GM12878 (cell line): ENCODE measurements around the gene COQ2. TPM values are rescaled to one million over a fixed set of nuclear protein-coding genes. Genes with fewer than 3 reads are reported as not detected.

Source experiments
- ATAC-seq: fragments of 200-7000 bp; cut with Tn5 transposase; 3 replicates; pipeline ENCODE4 v1.9.1; 2020; ENCODE audit warnings: mild to moderate bottlenecking, moderate library complexity
- BruUV-seq: library from RNA; stranded (reverse); fragments of 400-500 nt; replicated peaks from 2 replicates; lab custom pipeline; 2021; lab: Mats Ljungman, UMichigan
- CTCF ChIA-PET: fragments of 300-600 bp; sonication (Branson Sonifier 250); formaldehyde crosslinking; extraction: SDS; loops from one replicate; lab custom pipeline; 2021; ENCODE audit warnings: inconsistent platforms; lab: Yijun Ruan, JAX
- POLR2A ChIA-PET: fragments of 350-600 bp; formaldehyde crosslinking; extraction: SDS; loops from one replicate; lab custom pipeline; 2021; ENCODE audit warnings: inconsistent platforms; lab: Charles Lee
- RAD21 ChIA-PET: fragments of 300-600 bp; sonication (Branson Sonifier 250); formaldehyde crosslinking; loops from one replicate; lab custom pipeline; 2023; ENCODE audit warnings: antibody characterized with exemption; ENCODE audit not compliant: unreplicated experiment; lab: Charles Lee
- SMC1A ChIA-PET: fragments of 300-600 bp; sonication (Branson Sonifier 250); formaldehyde crosslinking; loops from one replicate; lab custom pipeline; 2023; ENCODE audit not compliant: unreplicated experiment, uncharacterized antibody; lab: Charles Lee
- DNase-seq: peaks from one replicate; pipeline ENCODE4 v3.0.0-alpha.2; 2011; ENCODE audit warnings: low read depth, low spot score
- FAIRE-seq: peaks from 3 replicates; lab custom pipeline; 2011; peaks lifted over from hg19 to GRCh38; lab: Jason Lieb, UNC
- H2AFZ ChIP-seq: 2 replicates; pipeline ENCODE4 v1.6.0; 2011; ENCODE audit warnings: low read depth, low read length, control low read depth; ENCODE audit not compliant: control insufficient read depth
- H3K27ac ChIP-seq: 2 replicates; pipeline ENCODE4 v1.5.1; 2011; ENCODE audit warnings: control low read depth; ENCODE audit not compliant: control insufficient read depth, insufficient read depth
- H3K27me3 ChIP-seq, 2 experiments: replicated peaks in 1 of 2; 2 replicates each; pipeline versions ENCODE4 v1.6.0 to v1.6.1; 2011; ENCODE audit warnings: low read length in 1 of 2; ENCODE audit not compliant: control insufficient read depth in 2 of 2, insufficient read depth in 2 of 2
- H3K36me3 ChIP-seq, 2 experiments: 2 replicates each; pipeline ENCODE4 v1.5.1; 2011; ENCODE audit warnings: low read length in 1 of 2; ENCODE audit not compliant: control insufficient read depth in 2 of 2, insufficient read depth in 2 of 2
- H3K4me1 ChIP-seq: 2 replicates; pipeline ENCODE4 v1.6.1; 2011; ENCODE audit warnings: mild to moderate bottlenecking, low read length, moderate library complexity, mixed read lengths; ENCODE audit not compliant: control insufficient read depth, insufficient read depth
- H3K4me2 ChIP-seq: 2 replicates; pipeline ENCODE4 v1.6.0; 2011; ENCODE audit warnings: control low read depth; ENCODE audit not compliant: control insufficient read depth, insufficient read depth
- H3K4me3 ChIP-seq: fragments of 200-600 bp; sonication (generic); 2 replicates; pipeline ENCODE4 v1.5.1; 2016
- H3K79me2 ChIP-seq: 2 replicates; pipeline ENCODE4 v1.6.0; 2011; ENCODE audit warnings: low read length; ENCODE audit not compliant: control insufficient read depth, insufficient read depth
- H3K9ac ChIP-seq: 2 replicates; pipeline ENCODE4 v1.8.0; 2011; ENCODE audit warnings: low read length, control low read depth, mixed read lengths; ENCODE audit not compliant: control insufficient read depth, insufficient read depth
- H3K9me3 ChIP-seq: replicated peaks from 3 replicates; pipeline ENCODE4 v1.5.1; 2011; ENCODE audit warnings: mild to moderate bottlenecking, low read length; ENCODE audit not compliant: control insufficient read depth, insufficient read depth
- H4K20me1 ChIP-seq: 2 replicates; pipeline ENCODE4 v1.6.0; 2011; ENCODE audit not compliant: control insufficient read depth, insufficient read depth
- BCL11A ChIP-seq: IDR thresholded peaks from 2 replicates; pipeline ENCODE4 v1.6.1; 2011; ENCODE audit warnings: low read depth, low read length
- CBX3 ChIP-seq: fragments of 200-600 bp; sonication (generic); IDR thresholded peaks from 2 replicates; pipeline ENCODE4 v1.6.1; 2016; ENCODE audit warnings: low read depth, borderline replicate concordance
- CHD2 ChIP-seq: IDR thresholded peaks from 2 replicates; pipeline ENCODE4 v1.6.1; 2011; ENCODE audit warnings: low read depth, low read length, improper control_type of control experiment, borderline replicate concordance
- HDGF ChIP-seq: fragments of 450-650 bp; IDR thresholded peaks from 2 replicates; pipeline ENCODE4 v1.6.1; 2016; ENCODE audit warnings: antibody characterized with exemption
- NR2C2 ChIP-seq: IDR thresholded peaks from 2 replicates; pipeline ENCODE4 v1.6.1; 2011; ENCODE audit warnings: borderline replicate concordance, low read depth; ENCODE audit not compliant: control insufficient read depth, insufficient read length
- SPI1 ChIP-seq: IDR thresholded peaks from 2 replicates; pipeline ENCODE4 v1.6.1; 2011; ENCODE audit warnings: low read depth, mild to moderate bottlenecking, low read length, moderate library complexity, borderline replicate concordance; ENCODE audit not compliant: insufficient read depth
- WGBS: methylation state at CpG from one replicate; pipeline ENCODE4 v1.1.6; 2016; ENCODE audit warnings: low lambda C conversion rate; ENCODE audit not compliant: insufficient replicate concordance, insufficient coverage; ENCODE audit errors: missing lambda C conversion rate; 5-methylcytosine and 5-hydroxymethylcytosine counted together
- in situ Hi-C: fragments of 300-500 bp; cut with MboI; formaldehyde crosslinking; loops from 9 replicates; pipeline ENCODE4 v1.14.3; 2018; ENCODE audit warnings: mixed read lengths
- intact Hi-C: fragments of 100-400 bp; cut with micrococcal nuclease; formaldehyde crosslinking; loops from one replicate; pipeline ENCODE4 v1.14.2; 2022; ENCODE audit not compliant: unreplicated experiment
- polyA plus RNA-seq, 11 experiments: library from polyadenylated mRNA; depleted of rRNA in 4 of 11; unstranded in 6 of 11; stranded (reverse) in 5 of 11; fragments of >200 nt; fragmentation: Nextera tagmentation in 4 of 11; fragmentation: Illumina TruSeq in 1 of 11; extraction: Ambion mirVana in 4 of 11; extraction: Trizol in 1 of 11; gene quantifications; 1 replicate in 1 of 11; 2 replicates in 10 of 11; pipeline versions ENCODE4 v1.2.1 to v1.2.3, GENCODE V29; 2011 to 2016; ENCODE audit warnings: inconsistent platforms in 2 of 11, missing spikeins in 2 of 11, low read depth in 1 of 11
- total RNA-seq, 4 experiments: library from RNA; depleted of rRNA in 3 of 4; stranded (reverse); fragments of >200 nt in 3 of 4; fragmentation: Illumina TruSeq in 1 of 4; extraction: Trizol in 1 of 4; gene quantifications; 2 replicates each; pipeline versions ENCODE4 v1.2.1 to v1.2.3, GENCODE V29; 2013 to 2021

The COQ2 gene
- total and polyA plus RNA-seq, 10 of the 15 experiments (the other 5 are each of a cell fraction or from before 2014, with no cell fraction given), result 5.0 to 46.7 (median 19.1) TPM

GRCh38 chr4:83331956-83332355 is 47.4 kb upstream of the COQ2 start:
- Histone ChIP-seq H3K27me3 (peaks cover 0 to 3% of the 10 kb centered on the region in 2 experiments; a peak in 1 of 4 replicates), H3K36me3 (no peaks in the 10 kb centered on the region), H3K4me2 (no peak overlapping the region), H2AFZ (no peak overlapping the region), H3K4me1 (peaks cover 5% of the 10 kb centered on the region; the same call in 1 of the 2 replicates), H3K79me2 (no peaks in the 10 kb centered on the region), H3K27ac (no peak overlapping the region), H3K4me3 (0 out of 2 replicates have a peak overlapping the region, but pooled peaks have one; percentile 12), H4K20me1 (no peaks in the 10 kb centered on the region), H3K9me3 (no peaks in the 10 kb centered on the region), H3K9ac (no peak overlapping the region)
- CTCF ChIA-PET, result interaction anchor here (0.5 kb wide), 1 partner anchor 136 kb away, joined by 3 read pairs; no protein-coding TSS in a partner anchor
- DNase-seq (no peak), FAIRE-seq (no peak), ATAC-seq (no peak)
- no TSS peak for BruUV-seq
- in situ Hi-C loops, result no loop called here
- RAD21 ChIA-PET, result interaction anchor here (1.4 kb wide), 1 partner anchor 48 kb away, joined by 3 read pairs; the partner anchor contains the start of gene COQ2
- POLR2A ChIA-PET, result no interaction called here
- intact Hi-C loops, result no loop called here
- WGBS, result 74% methylated on average over 3 of the region's 3 CpGs
- SMC1A ChIA-PET, result interaction anchor here (0.6 kb wide), 1 partner anchor 261 kb away, joined by 4 read pairs; no protein-coding TSS in a partner anchor
- TF ChIP-seq CHD2, result no peak
- TF ChIP-seq SPI1, result peak; percentile 30; the same call in 1 of the 2 replicates

- Histone ChIP-seq H3K36me3 (no peaks in the 10 kb centered on the region), H3K4me2 (no peak overlapping the region), H3K27ac (no peak overlapping the region), H4K20me1 (no peaks in the 10 kb centered on the region), H3K4me1 (peaks cover 4% of the 10 kb centered on the region; the same call in 1 of the 2 replicates)
- no peak for FAIRE-seq
- ChIA-PET SMC1A (no interaction called here), CTCF (interaction anchor here (0.5 to 1.2 kb wide), 4 partner anchors 15 to 476 kb away, joined by 3 read pairs; no protein-coding TSS in a partner anchor), POLR2A (no interaction called here)
- in situ Hi-C loops, result no loop called here
- ATAC-seq, result no peak
- TF ChIP-seq HDGF, result no peak
- no peak for TF ChIP-seq CBX3
- TF ChIP-seq BCL11A, result no peak
- no peak for TF ChIP-seq NR2C2
- TF ChIP-seq, all 136 proteins: peak for 0
- Histone ChIP-seq H3K9me3 (no peaks in the 10 kb centered on the region), H3K27me3 (0 out of 4 replicates have a peak, but pooled peaks cover 0 to 3% of the 10 kb centered on the region in 2 experiments), H3K79me2 (no peaks in the 10 kb centered on the region), H3K9ac (no peak overlapping the region), H3K4me3 (no peak overlapping the region), H2AFZ (no peak overlapping the region)
- no peak for DNase-seq
- 60% methylated on average over 5 of the region's 5 CpGs for WGBS
- BruUV-seq, result no TSS peak
- RAD21 ChIA-PET, result interaction anchor here (1.0 to 1.1 kb wide), 2 partner anchors 46 to 604 kb away, joined by 4 to 5 read pairs; partner anchors contain the start of gene COQ2
- intact Hi-C loops, result loop anchor here (5.0 kb wide), 1 partner anchor 272 kb away; no protein-coding TSS in a partner anchor
Observed at GRCh38 chr4:83329521-83330110, 45.0 kb upstream of the COQ2 start.
